Neural cell (in vitro differentiated cells): ENCODE results near the gene MZF1.

Experiments used
- CTCF ChIP-seq: fragments of 450-650 bp; IDR thresholded peaks from 2 replicates; pipeline ENCODE4 v1.5.1; 2014; ENCODE audit warnings: antibody characterized with exemption, mild to moderate bottlenecking, moderate library complexity; ENCODE audit not compliant: poor library complexity, severe bottlenecking
- EZH2 ChIP-seq: fragments of 200-600, 300-800 bp; shearing (Covaris generic), sonication (generic); IDR thresholded peaks from 2 replicates; pipeline ENCODE4 v1.6.1; 2014; ENCODE audit warnings: antibody characterized with exemption, low read length, borderline replicate concordance, mild to moderate bottlenecking; ENCODE audit not compliant: insufficient read depth, poor library complexity, severe bottlenecking
- POLR2AphosphoS5 ChIP-seq: IDR thresholded peaks from 2 replicates; pipeline ENCODE4 v1.6.1; 2012
- REST ChIP-seq: IDR thresholded peaks from 2 replicates; pipeline ENCODE4 v1.6.1; 2012; ENCODE audit warnings: borderline replicate concordance
- TAF1 ChIP-seq: IDR thresholded peaks from 2 replicates; pipeline ENCODE4 v1.6.1; 2012; ENCODE audit warnings: low read depth

- TF ChIP-seq POLR2AphosphoS5 (no peak), EZH2 (no peak), CTCF (no peak), TAF1 (no peak), REST (no peak)
Observed at GRCh38 chr19:58546019-58546530, 27.1 kb downstream of the MZF1 start.
